ENCODE results near the gene GOLPH3.
A peak's percentile ranks its signal among the peaks of the same experiment; 100 is the strongest.
"Not testable (repeated sequence)": the region's sequence is repeated elsewhere in the genome, so short reads cannot be mapped to it uniquely, and the experiment has no call there.

The GOLPH3 gene

DNA sequence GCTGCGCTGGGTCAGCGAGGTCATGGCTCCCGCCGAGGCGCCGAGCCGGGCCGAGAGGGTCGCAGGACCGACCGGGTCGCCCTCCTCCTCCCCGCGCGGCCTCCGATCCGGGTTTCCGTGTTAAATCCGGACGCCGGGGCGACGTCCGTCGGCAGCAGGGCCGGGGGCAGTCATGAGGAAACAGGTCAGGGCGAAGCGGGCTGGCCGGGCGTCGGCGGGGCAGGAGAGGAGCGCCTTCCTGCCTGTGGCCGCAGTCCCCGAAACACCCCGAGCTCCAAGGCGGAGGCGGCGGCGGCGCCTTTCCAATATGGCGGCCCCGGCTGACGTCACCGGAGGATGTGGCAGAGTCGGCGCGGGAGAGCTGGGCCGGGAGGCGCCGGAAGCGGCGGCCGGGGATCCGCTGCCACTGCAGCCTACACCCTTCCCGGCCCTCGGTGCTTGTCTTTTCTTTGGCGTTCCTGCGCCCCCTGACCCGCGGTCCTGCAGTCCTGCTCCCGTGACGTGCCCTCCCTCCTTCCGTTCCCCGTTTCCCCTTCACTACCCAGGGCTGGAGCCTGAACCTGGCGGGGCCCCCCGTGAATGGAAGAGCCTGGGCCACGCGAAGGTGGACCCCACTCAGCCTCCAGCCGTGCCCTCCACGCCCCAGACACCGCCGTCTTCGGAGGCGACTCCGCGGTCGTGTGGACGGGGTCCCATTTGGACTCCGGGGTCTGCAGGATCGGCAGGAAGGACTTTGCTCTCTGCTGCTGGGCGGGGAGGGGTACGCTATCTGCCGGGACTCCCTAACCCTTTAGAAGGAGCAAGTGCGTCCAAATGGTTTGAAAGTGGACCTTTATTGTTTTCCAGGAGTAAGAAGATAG is at the start of gene GOLPH3:
Gene GOLPH3, minus strand, starts transcription at position 309 of the 860 bp plus-strand sequence. Its CDS starts 285 bp downstream, at position 24.
- FAIRE-seq: no peak

DNA sequence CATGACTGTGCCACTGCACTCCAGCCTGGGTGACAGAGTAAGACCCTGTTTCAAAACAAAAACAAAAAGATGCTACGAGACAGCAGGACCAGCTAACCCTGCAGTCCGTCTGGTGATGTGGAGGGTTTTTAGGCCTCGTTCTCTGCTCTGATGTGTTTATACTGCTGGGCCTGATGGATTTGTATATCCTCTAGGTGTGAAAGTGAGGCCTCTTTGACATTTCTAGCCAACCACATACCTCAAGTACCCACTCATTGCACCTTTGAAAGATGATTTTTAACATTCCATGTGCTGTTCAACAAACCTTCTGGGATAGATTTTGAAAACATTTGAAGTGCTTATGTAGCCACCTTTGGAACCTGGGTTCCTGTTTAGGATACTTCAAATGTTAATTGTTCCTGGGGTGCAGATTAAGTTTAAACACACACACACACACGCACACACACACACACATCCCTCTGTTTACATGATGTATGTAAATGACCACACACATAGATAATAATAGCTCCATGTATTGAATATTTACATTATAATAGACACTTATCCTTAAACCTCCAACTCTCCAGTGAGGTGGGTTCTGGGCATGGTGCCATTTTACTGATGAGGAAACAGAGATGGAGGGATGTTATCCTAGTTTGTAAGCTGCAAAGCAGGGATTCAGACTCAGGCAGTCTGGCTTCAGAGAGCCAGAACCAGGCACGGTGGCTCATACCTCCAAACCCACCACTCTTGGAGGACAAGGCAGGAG is 48.8 kb upstream of the GOLPH3 start:
- FAIRE-seq: no peak

DNA sequence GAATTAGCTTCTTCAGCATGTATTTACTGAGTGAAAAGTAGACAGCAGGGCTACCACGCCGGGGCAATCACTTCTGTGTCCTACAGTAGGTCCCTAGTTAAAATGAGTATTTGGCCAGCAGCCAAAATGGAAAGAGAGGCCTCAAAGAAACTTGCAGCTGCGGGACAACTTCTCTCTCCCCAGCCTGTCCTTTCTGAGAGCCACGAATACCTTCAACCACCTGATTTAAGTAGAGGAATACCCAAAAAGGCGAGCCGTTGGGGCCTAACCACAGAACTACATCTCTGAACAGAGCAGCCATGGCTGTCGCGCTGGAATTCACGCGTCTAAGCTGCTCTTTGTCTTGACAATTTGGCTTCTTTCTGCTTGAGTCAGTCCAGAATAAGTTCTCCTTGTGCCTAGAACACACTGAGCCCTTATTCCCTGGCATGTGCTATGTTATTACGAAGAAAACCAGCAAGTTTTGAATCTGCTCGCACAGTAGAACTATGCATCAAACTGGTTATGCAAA is 43.8 kb upstream of the GOLPH3 start:
- no peak for FAIRE-seq

DNA sequence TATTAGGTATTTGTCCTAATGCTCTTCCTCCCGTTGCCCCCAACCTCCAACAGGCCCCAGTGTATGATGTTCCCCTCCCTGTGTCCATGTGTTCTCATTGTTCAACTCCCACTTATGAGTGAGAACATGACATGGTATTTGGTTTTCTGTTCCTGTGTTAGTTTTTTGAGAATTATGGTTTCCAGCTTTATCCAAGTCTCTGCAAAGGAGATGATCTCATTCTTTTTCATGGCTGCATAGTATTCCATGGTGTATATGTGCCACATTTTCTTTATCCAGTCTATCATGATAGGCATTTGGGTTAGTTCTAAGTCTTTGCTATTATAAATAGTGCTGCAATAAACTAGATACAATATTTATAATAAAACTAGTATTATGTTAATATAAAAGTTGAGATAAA is 40.2 kb upstream of the GOLPH3 start:
- not testable (repeated sequence) for FAIRE-seq

DNA sequence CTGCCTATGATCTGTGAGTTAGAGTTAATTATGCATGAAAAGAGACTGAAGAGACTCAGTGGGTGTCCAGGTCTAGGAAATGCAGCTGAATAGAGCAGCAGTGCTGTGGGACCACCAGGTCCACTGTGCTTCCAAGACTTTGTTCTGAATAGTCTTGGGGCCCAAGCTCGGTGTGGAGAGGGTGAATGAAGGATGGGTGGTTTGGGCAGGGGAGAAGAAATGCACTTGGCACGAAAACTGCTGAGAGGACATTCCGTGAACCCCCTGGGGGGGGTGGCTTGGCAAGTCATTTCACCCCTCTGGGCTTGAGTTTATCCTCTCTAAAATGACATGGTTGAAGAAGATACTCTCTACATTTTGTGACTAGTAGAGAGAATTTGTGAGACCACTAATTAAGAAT is 36.0 kb upstream of the GOLPH3 start:
- FAIRE-seq: no peak

DNA sequence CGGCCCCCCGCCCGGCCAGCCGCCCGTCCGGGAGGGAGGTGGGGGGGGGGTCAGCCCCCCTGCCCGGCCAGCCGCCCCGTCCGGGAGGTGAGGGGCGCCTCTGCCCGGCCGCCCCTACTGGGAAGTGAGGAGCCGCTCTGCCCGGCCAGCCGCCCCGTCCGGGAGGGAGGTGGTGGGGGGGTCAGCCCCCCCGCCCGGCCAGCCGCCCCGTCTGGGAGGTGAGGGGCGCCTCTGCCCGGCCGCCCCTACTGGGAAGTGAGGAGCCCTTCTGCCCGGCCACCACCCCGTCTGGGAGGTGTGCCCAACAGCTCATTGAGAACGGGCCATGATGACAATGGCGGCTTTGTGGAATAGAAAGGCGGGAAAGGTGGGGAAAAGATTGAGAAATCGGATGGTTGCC is 34.7 kb upstream of the GOLPH3 start:
- not testable (repeated sequence) for FAIRE-seq

DNA sequence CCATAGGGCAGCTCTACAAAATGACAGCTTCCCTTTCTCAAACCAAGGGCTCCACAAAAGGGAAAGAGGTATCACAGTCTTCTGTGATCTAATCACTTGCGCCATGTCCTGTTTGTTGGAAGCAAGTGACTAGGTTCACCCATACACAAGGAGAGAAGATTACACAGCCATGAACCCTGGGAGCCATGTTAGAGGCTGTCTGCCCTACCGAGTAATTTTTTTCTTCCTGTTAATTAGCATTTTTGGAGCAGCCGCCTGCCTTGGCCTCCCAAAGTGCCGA is 33.2 kb upstream of the GOLPH3 start:
- no peak for FAIRE-seq

DNA sequence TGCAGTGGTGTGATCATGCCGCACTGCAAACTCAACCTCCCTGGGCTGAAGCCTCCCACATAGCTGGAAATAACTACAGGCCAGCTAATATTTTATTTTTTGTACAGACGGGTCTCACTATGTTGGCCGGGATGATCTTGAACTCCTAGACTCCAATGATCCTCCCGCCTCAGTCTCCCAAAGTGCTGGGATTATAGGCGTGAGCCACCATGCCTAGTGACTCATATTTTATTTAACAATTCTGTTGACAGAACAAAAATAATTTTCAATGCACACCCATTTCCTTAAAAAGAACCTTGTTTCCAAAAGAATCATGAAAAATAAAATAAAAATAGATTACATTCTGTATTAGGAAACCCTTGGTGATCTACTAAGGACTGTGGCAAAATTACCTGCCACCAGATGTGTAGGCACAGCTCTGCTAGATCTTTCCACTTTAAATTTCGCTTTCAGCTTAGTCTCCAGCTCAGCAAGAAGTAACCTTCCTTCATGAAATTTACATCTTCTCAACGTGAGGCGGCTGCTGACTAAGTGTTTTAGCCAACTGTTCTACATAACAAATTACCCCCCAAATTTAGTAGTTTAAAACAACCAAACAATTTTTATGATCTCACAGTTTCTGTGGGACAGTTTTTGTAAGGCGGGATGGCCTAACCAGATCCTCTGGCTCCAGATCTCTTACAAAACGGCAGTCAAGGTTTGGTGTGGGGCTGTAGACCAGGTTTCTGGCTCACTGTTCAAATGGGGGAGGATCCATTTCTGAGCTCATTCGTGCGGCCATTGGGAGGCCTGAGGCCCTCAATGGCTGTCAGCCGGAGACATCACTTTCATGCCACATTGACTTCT is 32.6 kb upstream of the GOLPH3 start:
- no peak for FAIRE-seq

DNA sequence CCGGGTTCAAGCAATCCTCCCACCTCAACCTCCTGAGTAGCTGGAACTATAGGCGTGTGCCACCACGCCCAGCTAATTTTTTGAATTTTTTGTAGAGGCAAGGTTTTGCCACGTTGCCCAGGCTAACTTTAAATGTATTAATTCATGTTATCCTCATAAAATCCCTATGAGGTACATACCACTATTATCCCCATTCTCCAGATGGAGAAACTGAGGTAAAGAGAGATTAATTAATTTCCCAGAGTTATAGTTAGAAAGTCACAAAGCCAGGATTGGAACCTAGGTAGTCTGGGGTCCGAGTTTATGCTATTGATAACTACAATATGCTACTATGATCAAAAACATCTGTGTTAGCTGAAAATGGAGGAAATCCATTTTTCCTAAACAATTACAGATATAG is 31.9 kb upstream of the GOLPH3 start:
- FAIRE-seq: no peak

DNA sequence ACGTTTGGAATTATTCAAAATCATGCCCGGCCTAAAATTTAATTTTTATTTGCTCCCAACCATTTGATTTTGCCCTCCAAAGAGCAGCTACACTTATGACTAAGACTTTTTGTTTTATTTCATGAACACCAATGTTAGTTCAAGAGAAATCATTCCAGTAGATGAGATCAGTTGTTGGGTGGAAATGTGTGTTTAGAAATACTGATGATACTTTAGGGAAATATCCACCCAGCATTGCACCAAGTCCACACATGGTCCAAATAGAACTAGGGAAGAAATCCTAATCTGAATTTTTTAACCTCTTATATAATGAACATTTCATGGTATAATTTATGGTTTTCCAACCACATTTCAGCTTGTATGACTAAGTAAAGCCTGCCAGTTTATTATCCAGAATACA is 28.3 kb upstream of the GOLPH3 start:
- no peak for FAIRE-seq

DNA sequence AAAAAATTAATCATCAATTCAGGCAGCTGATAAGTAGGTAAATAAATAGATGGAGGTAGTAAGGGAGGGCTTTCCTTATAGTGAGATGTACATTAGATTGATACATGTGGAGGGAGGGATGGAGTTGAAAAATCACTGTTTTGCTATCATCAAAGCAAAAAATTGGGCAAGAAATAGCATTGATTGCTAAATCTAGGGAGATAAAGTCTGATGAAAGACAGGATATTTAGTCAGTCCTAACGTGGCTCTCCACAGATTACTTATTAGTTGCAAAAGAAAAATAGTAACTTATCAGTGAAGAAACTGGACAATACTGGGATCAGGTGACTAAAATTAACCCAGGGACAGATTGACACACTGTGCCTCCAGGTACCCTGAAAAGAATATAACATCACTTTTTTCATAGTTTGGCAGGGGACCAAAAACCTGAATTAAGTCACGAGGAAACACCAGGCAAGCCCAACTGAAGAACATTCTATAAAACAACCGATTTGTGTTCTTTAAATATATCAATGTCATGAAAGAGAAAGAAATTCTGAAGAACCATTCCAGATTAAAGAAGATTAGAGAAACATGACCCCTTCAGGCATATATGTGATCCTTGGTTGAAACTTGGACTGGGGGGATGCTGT is 27.1 kb upstream of the GOLPH3 start:
- FAIRE-seq: no peak

DNA sequence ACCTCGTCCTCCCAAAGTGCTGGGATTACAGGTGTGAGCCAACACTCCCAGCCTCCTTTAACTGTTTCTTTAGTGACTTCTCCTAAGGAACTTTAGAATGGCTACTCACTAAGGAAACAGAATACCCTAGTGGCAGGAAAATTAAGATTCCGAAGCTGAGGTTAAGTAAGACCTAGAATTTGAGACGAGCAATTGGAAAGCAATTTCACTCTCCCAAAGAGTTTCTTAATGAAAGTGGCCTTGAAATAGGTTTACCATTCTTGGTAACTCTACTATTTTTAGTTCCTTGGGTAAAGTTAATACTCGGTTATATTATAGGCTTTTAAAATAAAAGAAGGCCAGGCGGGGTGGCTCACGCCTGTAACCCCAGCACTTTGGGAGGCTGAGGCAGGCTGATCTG is 22.9 kb upstream of the GOLPH3 start:
- no peak for FAIRE-seq

DNA sequence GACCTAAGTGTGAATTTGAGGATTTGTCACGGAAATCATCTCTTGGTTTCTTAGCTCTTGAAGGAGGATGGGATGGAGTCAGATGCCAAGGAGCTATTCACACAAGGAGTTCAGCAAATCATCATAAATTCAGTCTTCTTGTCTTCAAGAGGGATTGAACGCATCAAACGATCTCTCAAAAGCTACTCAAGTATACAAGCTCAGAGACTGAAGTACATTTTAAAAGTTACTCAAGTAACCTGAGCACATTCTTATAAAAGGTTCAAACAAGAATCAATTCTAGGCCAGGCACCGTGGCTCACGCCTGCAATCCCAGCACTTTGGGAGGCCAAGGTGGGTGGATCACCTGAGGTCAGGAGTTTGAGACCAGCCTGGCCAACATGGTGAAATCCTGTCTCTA is 21.1 kb upstream of the GOLPH3 start:
- no peak for FAIRE-seq

DNA sequence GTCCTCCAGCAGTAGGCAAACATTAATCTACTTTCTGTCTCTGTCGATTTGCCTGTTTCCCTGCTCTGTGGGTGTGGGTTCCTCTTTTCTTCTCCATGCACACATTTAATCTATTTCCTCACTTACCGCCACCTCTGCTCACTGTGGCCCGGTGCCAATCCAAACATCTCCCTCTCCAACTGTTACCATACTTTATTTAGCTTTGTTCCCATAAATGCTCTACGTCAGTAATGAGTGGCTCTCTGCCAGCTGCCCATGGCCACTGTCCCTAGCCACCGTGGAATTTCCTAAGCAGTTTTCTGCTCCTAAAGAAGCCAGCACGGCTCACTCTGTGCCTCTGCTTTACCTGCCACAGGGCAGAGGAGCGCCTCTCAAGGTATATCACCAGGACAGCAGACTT is 19.5 kb upstream of the GOLPH3 start:
- no peak for FAIRE-seq

DNA sequence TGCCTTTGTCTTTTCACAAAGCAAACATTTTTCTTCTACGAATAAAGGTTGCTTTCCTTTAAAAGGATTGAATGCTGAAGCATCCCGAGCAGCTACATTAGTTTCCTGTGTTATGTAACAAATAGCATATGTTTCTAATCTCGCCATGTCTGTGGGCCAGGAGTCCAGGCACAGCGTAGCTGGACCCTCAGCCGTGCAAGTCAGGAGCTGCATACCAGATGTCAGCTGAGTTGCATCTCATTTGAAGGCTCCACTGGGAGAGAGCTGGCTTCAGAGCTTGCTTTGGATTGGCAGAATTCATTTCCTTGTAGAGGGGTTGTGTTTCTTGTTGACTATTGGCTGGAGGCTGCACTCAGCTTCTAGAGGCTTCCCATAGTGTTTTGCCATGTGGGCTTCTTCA is 16.0 kb upstream of the GOLPH3 start:
- peak; percentile 75 for FAIRE-seq

DNA sequence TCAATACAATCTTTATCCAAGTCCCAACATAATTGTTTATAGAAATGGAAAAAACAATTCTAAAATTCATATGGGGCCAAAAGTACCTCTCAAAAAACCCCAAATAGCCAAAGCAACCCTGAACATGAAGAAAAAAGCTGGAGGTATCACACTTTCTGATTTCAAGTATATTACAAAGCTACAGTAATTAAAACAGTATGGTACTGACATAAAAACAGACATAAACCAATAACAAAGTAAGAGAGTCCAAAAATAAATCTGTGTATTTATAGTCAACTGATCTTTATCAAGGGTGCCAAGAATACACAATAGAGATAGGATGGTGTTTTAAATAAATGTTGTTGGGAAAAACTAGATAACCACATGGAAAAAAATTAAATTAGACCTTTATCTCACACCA is 13.6 kb upstream of the GOLPH3 start:
- no peak for FAIRE-seq

DNA sequence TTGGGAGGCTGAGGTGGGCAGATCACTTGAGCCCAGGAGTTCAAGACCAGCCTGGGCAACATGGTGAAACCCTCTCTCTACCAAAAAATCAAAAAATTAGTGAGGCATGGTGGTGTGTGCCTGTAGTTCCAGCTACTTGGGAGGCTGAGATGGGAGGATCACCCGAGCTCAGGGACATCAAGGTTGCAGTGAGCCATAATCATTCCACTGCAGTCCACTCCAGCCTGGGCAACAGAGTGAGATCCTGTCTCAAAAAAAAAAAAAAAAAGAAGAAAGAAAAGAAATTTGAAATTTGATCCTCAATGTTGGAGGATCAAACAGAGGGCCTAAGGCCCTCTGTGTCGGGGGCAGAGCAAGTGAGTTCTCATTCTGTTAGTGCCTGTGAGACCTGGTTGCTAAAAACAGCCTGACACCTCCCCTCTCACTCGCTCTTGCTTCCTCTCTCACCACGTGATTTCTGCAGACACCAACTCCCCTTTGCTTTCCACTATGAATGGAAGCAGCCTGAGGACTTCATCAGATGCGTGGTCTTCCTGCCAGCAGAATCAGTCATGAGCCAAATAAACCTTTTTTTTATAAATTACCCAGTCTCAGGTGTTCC is 8.4 kb upstream of the GOLPH3 start:
- no peak for FAIRE-seq

DNA sequence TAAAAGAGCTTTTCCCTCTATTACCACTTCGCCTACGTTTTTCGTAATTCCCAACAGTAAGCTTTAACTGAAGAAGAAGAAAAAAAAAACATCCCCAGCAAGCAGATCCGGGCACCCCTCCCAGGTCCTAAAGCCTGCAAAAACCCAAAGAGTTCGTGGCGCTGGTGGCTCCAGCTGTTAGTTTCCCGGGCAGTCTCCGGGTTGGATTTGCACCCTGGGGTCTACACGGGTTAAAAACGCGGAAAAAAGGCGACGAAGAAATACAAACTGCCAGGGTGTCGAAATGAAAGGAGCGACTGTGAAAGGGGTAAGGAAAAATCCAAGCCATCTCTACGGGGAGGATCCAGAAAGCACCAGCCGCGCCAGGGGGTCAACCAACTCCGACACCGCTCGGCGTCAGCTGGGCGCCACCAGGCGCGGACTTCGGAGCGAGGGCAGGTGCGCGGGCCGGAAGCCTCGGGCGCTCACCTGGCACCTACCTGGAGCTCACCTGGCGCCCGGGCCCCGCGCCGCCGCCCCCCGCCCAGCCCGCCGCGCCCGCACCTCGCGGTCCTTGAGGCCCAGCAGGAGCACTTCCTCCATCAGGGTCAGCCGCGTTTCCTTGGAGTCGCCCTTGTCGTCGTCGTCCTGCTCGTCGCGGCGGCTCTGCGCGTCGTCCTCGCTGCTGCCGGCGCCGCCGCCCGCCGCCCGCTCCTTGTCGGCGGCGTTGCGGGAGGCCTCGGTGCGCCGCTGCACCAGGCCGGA is 680 bp downstream of the GOLPH3 start:
- FAIRE-seq: no peak

DNA sequence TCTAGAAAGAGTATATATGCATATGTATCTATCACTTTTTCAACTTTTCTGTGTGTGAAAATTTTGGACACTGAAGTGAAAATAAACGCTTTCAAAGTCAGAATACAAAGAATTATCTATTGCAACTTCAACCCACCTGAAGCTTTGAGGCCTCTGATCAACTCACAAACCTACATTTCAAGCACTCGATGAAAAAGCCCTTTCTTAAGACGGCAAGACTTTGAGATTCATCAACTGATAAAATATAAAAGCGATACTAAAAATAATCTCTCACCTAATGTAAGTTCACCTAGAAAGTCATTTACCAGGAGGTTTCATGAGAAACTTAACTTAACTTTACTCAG is 1.2 kb downstream of the GOLPH3 start:
- FAIRE-seq: no peak

DNA sequence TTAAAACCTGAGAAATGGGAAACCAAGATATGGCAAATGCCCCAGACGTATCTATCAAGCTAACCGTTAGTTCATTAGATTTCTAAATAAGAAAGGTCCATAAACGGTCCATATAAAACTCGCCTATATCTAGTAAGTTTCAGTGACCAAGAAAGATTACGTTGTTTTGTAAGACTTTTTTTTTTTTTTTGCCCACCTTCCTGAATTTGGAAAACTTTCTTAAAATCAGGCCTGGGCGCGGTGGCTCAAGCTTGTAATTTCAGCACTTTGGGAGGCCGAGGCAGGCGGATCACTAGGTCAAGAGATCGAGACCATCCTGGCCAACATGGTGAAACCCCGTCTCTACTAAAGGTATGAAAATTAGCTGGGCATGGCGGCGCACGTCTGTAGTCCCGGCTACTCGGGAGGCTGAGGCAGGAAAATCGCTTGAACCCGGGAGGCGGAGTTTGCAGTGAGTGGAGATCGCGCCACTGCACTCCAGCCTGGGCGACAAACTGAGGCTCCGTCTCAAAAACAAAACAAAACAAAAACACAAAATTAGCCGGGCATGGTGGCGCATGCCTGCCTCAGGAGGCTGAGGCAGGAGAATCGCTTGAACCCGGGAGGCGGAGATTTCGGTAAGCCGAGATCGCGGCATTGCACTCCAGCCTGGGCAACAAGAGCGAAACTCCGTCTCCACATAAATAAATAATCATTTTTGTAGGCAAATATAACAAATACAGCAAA is 1.8 kb downstream of the GOLPH3 start:
- not testable (repeated sequence) for FAIRE-seq
